ENCODE data around the gene ZMIZ2.
"Not testable (repeated sequence)": the region's sequence is repeated elsewhere in the genome, so short reads cannot be mapped to it uniquely, and the experiment has no call there.

ZMIZ2 gene

DNA sequence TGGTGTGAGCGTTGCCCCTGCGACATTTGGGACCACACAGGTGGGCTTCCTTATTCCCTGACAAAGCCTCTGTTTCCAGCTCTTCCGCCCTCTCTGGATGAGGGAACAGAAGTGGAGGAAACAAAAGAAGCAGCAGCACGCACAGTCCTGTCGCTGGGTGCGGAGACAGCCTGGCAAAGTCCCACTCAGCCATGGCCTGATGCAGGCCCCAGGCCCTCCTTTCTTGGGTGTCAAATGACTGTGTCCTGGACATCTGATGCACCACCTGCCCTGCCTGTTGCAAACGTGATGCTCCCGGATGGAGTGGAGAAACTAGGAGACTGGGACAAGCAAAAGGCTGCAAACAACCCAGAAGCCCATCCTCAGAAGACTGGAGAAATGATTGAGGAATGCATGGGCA is 20.7 kb downstream of the ZMIZ2 start:
- ChIA-PET POLR2A (interaction anchor here (1.0 kb wide), 1 partner anchor 29 kb away, joined by 3 read pairs; no protein-coding TSS in a partner anchor), CTCF (interaction anchor here (1.0 to 2.8 kb wide), 5 partner anchors 22 to 188 kb away, joined by 3 to 8 read pairs (median 4); no protein-coding TSS in a partner anchor)
- H3K4me3 ChIP-seq (ENCODE audit: low read depth, low read length), result no peak overlapping the region
- TF ChIP-seq, protein P1, sequence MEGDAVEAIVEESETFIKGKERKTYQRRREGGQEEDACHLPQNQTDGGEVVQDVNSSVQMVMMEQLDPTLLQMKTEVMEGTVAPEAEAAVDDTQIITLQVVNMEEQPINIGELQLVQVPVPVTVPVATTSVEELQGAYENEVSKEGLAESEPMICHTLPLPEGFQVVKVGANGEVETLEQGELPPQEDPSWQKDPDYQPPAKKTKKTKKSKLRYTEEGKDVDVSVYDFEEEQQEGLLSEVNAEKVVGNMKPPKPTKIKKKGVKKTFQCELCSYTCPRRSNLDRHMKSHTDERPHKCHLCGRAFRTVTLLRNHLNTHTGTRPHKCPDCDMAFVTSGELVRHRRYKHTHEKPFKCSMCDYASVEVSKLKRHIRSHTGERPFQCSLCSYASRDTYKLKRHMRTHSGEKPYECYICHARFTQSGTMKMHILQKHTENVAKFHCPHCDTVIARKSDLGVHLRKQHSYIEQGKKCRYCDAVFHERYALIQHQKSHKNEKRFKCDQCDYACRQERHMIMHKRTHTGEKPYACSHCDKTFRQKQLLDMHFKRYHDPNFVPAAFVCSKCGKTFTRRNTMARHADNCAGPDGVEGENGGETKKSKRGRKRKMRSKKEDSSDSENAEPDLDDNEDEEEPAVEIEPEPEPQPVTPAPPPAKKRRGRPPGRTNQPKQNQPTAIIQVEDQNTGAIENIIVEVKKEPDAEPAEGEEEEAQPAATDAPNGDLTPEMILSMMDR (IDR thresholded peaks at IDR 0.05; ENCODE audit: insufficient read depth, low read length, missing control alignments), result no peak
- no peak for DNase-seq (ENCODE audit: low read depth, low spot score)

DNA sequence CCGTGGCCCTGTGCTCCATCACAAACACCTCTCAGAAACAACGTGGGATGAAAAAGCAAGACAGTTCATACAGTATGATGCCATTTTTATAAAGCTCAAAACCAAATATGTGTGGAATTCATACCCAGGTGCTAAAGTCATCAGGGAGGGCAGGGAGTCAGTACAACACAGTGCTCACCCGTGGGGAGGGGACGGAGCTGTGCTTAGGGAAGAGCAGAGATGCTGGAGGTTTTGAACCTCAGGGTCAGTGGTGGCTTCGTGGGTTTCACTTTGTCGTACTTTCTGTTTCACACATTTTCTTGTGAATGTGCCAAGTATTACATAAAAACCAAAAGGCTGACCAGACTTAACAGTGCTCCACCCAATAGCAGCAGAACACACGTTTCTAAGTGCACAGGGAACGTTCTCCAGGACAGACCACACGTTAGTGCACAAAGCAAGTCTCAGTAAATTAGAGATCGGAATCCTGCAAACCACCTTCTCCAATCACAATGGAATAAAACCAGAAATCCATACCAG is 21.2 kb downstream of the ZMIZ2 start:
- ChIA-PET CTCF (interaction anchor here (0.8 to 2.8 kb wide), 4 partner anchors 22 to 188 kb away, joined by 3 to 8 read pairs (median 4); no protein-coding TSS in a partner anchor), POLR2A (interaction anchor here (1.0 kb wide), 1 partner anchor 28 kb away, joined by 3 read pairs; no protein-coding TSS in a partner anchor)
- no peak overlapping the region for H3K4me3 ChIP-seq (ENCODE audit: low read depth, low read length)
- no peak for DNase-seq (ENCODE audit: low read depth, low spot score)
- TF ChIP-seq, protein P1 (IDR thresholded peaks at IDR 0.05; ENCODE audit: insufficient read depth, low read length, missing control alignments), result no peak

DNA sequence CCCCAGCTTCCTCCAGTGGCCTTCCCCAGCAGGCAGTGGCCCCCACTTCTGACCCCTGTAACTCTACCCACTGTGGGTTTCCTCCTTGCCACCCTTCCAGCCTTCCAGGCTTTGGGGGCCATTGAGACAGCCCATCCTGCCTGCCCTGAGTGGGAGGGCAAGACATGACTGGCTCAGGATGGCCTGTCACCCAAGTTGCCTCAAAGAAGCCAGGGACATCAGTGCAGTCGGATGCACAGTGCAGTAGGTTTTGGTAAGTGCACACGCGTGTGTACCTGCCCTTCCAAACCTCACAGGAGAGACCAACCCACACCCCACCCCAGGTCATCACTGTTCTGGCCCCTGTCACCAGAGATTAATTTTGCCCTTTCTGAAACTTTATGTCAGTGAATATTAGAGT is 22.7 kb downstream of the ZMIZ2 start:
- DNase-seq (ENCODE audit: low read depth, low spot score), result no peak
- TF ChIP-seq, protein P1 (IDR thresholded peaks at IDR 0.05; ENCODE audit: insufficient read depth, low read length, missing control alignments), result no peak
- POLR2A ChIA-PET, result no interaction called here
- CTCF ChIA-PET, result interaction anchor here (1.6 kb wide), 1 partner anchor 206 kb away, joined by 3 read pairs; no protein-coding TSS in a partner anchor
- H3K4me3 ChIP-seq (ENCODE audit: low read depth, low read length), result no peak overlapping the region

DNA sequence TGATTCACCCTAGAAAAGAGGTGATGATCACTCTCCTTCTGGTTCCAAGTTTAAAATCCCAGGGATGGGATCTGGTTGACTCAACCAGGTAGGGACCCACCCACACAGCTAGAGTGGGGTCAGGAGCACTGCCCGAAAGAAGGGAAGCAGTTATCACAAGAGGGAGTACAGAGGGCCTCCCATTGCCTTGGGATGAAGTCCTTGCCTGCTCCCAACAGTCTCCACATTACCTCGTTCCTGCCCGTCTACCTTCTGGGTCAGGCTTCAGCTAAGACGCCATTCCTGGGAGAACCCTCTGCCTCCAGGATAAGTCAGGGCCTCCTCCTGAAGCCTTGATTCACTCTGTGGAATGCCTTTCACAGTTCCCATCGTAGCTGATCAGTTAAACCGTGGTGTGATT is 23.8 kb downstream of the ZMIZ2 start:
- ChIA-PET POLR2A (no interaction called here), CTCF (interaction anchor here (1.3 kb wide), 1 partner anchor 26 kb away, joined by 3 read pairs; no protein-coding TSS in a partner anchor)
- no peak overlapping the region for H3K4me3 ChIP-seq (ENCODE audit: low read depth, low read length)
- TF ChIP-seq, protein P1 (IDR thresholded peaks at IDR 0.05; ENCODE audit: insufficient read depth, low read length, missing control alignments), result no peak
- no peak for DNase-seq (ENCODE audit: low read depth, low spot score)

DNA sequence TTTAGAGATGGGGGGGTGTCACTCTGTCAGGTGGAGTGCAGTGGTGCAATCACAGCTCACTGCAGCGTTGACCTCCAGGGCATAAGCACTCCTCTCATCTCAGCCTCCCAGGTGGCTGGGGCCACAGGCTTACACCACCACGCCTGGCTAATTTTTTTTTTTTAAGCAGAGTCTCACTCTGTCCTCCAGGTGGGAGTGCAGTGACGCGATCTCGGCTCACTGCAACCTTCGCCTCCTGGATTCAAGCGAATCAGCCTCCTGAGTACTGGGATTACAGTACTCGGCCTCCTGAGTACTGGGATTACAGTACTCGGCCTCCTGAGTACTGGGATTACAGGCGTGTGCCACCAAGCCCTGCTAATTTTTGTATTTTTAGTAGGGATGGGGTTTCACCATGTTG is 24.2 kb downstream of the ZMIZ2 start:
- no peak for DNase-seq (ENCODE audit: low read depth, low spot score)
- ChIA-PET POLR2A (no interaction called here), CTCF (interaction anchor here (1.3 kb wide), 1 partner anchor 26 kb away, joined by 3 read pairs; no protein-coding TSS in a partner anchor)
- TF ChIP-seq, protein P1 (IDR thresholded peaks at IDR 0.05; ENCODE audit: insufficient read depth, low read length, missing control alignments), result no peak
- no peak overlapping the region for H3K4me3 ChIP-seq (ENCODE audit: low read depth, low read length)

DNA sequence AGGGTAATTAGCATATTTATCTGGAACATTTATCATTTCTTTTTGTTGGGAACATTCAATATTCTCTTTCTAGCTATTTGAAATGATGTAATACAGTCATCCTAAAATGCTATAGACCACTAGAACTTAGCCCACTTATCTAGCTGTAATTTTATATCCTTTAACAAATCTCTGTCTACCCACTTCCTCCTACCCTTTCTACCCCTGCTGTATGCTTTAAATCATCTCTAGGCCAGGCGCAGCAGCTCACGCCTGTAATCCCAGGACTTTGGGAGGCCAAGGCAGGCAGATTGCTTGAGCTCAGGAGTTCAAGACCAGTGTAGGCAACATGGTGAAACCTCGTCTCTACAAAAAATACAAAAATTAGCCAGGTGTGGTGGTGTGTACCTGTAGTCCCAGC is 25.8 kb downstream of the ZMIZ2 start:
- DNase-seq (ENCODE audit: low read depth, low spot score); H3K4me3 ChIP-seq (ENCODE audit: low read depth, low read length); POLR2A ChIA-PET: not testable (repeated sequence)
- CTCF ChIA-PET, result interaction anchor here (0.8 to 0.9 kb wide), 3 partner anchors 10 to 210 kb away, joined by 3 read pairs; no protein-coding TSS in a partner anchor
